ENCODE measurements around the gene ACBD6. TPM values are rescaled to one million over a fixed set of nuclear protein-coding genes. Genes with fewer than 3 reads are reported as not detected.

The ACBD6 gene
- total and polyA plus RNA-seq, 4 donors = 8.3 to 17.3 (median 14.0) TPM

DNA sequence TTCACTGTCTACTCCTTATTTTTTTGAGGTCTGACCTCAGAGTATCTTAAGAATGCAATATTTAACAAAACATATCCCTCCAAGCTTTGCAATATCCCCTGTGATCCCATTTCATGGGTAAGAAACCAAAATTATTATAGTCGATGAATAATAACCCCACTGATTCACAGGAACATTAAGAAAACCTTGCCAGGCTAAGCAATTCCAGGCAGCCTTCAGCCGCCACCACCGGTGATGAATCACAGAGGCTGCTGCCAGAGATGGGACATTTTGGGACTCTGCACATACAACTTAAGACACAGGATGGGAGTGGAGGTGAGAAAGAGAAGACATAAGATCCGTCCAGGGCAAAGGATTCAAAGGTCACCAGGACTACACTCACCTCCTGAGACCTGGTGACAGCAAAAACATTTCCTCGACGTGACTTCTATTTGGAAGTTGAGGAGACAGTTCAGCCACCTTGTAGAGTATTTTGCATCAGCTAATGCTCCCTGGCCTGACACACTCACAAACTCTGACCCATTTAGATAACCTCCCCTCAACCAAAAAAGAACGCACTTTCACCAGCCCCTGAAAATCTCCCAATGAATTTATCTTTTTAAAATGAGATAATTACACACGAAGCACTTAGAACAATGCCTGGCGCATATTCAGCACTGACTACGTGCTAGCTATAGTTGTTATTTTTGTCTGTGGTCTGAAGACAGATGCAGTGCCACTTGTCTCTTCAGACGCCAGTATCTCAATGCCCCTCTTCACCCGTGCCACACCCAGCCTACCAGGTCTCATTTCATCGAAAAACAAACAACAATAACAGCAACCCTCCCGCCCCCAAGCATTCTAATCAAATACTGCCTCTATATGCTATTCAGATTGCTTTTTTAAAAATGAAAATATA, 38.6 kb upstream of the ACBD6 start:
- no peak for TF ChIP-seq FOXA1 (IDR thresholded peaks at IDR 0.05)
- TF ChIP-seq, protein P1, sequence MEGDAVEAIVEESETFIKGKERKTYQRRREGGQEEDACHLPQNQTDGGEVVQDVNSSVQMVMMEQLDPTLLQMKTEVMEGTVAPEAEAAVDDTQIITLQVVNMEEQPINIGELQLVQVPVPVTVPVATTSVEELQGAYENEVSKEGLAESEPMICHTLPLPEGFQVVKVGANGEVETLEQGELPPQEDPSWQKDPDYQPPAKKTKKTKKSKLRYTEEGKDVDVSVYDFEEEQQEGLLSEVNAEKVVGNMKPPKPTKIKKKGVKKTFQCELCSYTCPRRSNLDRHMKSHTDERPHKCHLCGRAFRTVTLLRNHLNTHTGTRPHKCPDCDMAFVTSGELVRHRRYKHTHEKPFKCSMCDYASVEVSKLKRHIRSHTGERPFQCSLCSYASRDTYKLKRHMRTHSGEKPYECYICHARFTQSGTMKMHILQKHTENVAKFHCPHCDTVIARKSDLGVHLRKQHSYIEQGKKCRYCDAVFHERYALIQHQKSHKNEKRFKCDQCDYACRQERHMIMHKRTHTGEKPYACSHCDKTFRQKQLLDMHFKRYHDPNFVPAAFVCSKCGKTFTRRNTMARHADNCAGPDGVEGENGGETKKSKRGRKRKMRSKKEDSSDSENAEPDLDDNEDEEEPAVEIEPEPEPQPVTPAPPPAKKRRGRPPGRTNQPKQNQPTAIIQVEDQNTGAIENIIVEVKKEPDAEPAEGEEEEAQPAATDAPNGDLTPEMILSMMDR (IDR thresholded peaks at IDR 0.05; ENCODE audit: low read depth, low read length, missing input control) = no peak
- TF ChIP-seq GABPA (IDR thresholded peaks at IDR 0.05 in 1 of 2, conservative IDR thresholded peaks at IDR 0.05 in 1 of 2) = no peak
- TF ChIP-seq FOXA2 (IDR thresholded peaks at IDR 0.05) = no peak
- TF ChIP-seq NR2F2 (IDR thresholded peaks at IDR 0.05) = no peak
- no peak for TF ChIP-seq ZBTB33 (IDR thresholded peaks at IDR 0.05)
- TF ChIP-seq RXRA (IDR thresholded peaks at IDR 0.05) = no peak
- TF ChIP-seq, protein P2, sequence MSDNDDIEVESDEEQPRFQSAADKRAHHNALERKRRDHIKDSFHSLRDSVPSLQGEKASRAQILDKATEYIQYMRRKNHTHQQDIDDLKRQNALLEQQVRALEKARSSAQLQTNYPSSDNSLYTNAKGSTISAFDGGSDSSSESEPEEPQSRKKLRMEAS (IDR thresholded peaks at IDR 0.05) = no peak
- TF ChIP-seq HNF4A (conservative IDR thresholded peaks at IDR 0.05) = no peak
- no peak for TF ChIP-seq SP1 (IDR thresholded peaks at IDR 0.05)
- no peak for TF ChIP-seq RAD21 (IDR thresholded peaks at IDR 0.05)
- Histone ChIP-seq H3K9ac (ENCODE audit: low read depth in 1 of 2, low read length in 2 of 2) (no peak overlapping the region), H3K36me3 (ENCODE audit: control insufficient read depth in 4 of 4, insufficient read depth in 3 of 4, low read depth in 1 of 4, low read length in 3 of 4) (no peaks in the 10 kb centered on the region), H3K9me3 (ENCODE audit: control insufficient read depth in 4 of 4, low read length in 3 of 4) (no peaks in the 10 kb centered on the region), H3K4me3 (ENCODE audit: low read depth in 1 of 3, low read length in 3 of 3) (no peak overlapping the region), H3K27ac (ENCODE audit: low read depth in 1 of 2, low read length in 2 of 2) (no peak overlapping the region), H3K27me3 (ENCODE audit: control insufficient read depth in 4 of 4, insufficient read depth in 4 of 4, low read length in 3 of 4) (no peaks in the 10 kb centered on the region), H3K4me1 (ENCODE audit: control insufficient read depth in 4 of 4, insufficient read depth in 4 of 4, low read length in 3 of 4) (peaks cover 0 to 3% (median 0%) of the 10 kb centered on the region in 4 donors)
- 78% methylated on average over 14 of the region's 14 CpGs for WGBS
- DNase-seq (ENCODE audit: low spot score) = no peak

- DNase-seq (ENCODE audit: low spot score) = no peak
- H3K4me1 ChIP-seq (ENCODE audit: control insufficient read depth in 4 of 4, insufficient read depth in 4 of 4, low read length in 3 of 4) = peaks cover 0 to 1% (median 0%) of the 10 kb centered on the region in 4 donors
- H3K4me3 ChIP-seq (ENCODE audit: low read depth in 1 of 3, low read length in 3 of 3) = no peak overlapping the region
- 93% methylated on average over 7 of the region's 7 CpGs for WGBS
- H3K9ac ChIP-seq (ENCODE audit: low read depth in 1 of 2, low read length in 2 of 2) = no peak overlapping the region
- no peaks in the 10 kb centered on the region for H3K27me3 ChIP-seq (ENCODE audit: control insufficient read depth in 4 of 4, insufficient read depth in 4 of 4, low read length in 3 of 4)
- H3K36me3 ChIP-seq (ENCODE audit: control insufficient read depth in 4 of 4, insufficient read depth in 3 of 4, low read depth in 1 of 4, low read length in 3 of 4) = no peaks in the 10 kb centered on the region
- TF ChIP-seq RXRA (IDR thresholded peaks at IDR 0.05) = no peak
- H3K9me3 ChIP-seq (ENCODE audit: control insufficient read depth in 4 of 4, low read length in 3 of 4) = no peaks in the 10 kb centered on the region
- H3K27ac ChIP-seq (ENCODE audit: low read depth in 1 of 2, low read length in 2 of 2) = no peak overlapping the region
These were observed 36.8 kb upstream of the ACBD6 start for GRCh38 chr1:180539136-180539535.

GRCh38 chr1:180536821-180537372, 34.5 kb upstream of the ACBD6 start:
- Histone ChIP-seq H3K4me3 (ENCODE audit: low read depth in 1 of 3, low read length in 3 of 3) (no peak overlapping the region), H3K4me1 (ENCODE audit: control insufficient read depth in 4 of 4, insufficient read depth in 4 of 4, low read length in 3 of 4) (no peaks in the 10 kb centered on the region), H3K9ac (ENCODE audit: low read depth in 1 of 2, low read length in 2 of 2) (no peak overlapping the region), H3K27me3 (ENCODE audit: control insufficient read depth in 4 of 4, insufficient read depth in 4 of 4, low read length in 3 of 4) (no peaks in the 10 kb centered on the region), H3K27ac (ENCODE audit: low read depth in 1 of 2, low read length in 2 of 2) (no peak overlapping the region), H3K36me3 (ENCODE audit: control insufficient read depth in 4 of 4, insufficient read depth in 3 of 4, low read depth in 1 of 4, low read length in 3 of 4) (no peaks in the 10 kb centered on the region), H3K9me3 (ENCODE audit: control insufficient read depth in 4 of 4, low read length in 3 of 4) (no peaks in the 10 kb centered on the region)
- TF ChIP-seq EGR1 (IDR thresholded peaks at IDR 0.05; ENCODE audit: low read depth in 2 of 2) = no peak
- no peak for DNase-seq (ENCODE audit: low spot score)
- WGBS = 82% methylated on average over 7 of the region's 7 CpGs

Measured in liver (tissue), 9 donors.